PC-3 (cell line): Measurements from ENCODE around the gene HTR3A. TPM values are rescaled to one million over a fixed set of nuclear protein-coding genes. Genes with fewer than 3 reads are reported as not detected.
A peak's percentile ranks its signal among the peaks of the same experiment; 100 is the strongest.

Experiments
- ATAC-seq: fragments of 200-7000 bp; cut with Tn5 transposase; 2 replicates; pipeline ENCODE4 v1.9.1; 2020; ENCODE audit warnings: mild to moderate bottlenecking, moderate library complexity
- BruUV-seq: library from RNA; stranded (reverse); fragments of 400-500 nt; replicated peaks from 2 replicates; lab custom pipeline; 2021; lab: Mats Ljungman, UMichigan
- CTCF ChIA-PET: fragments of 300-600 bp; sonication (Branson Sonifier 250); formaldehyde crosslinking; loops from one replicate; lab custom pipeline; 2022; ENCODE audit warnings: antibody characterized with exemption; lab: Charles Lee
- POLR2A ChIA-PET: fragments of 300-600 bp; sonication (Branson Sonifier 250); formaldehyde crosslinking; loops from one replicate; lab custom pipeline; 2022; ENCODE audit warnings: antibody characterized with exemption; ENCODE audit not compliant: unreplicated experiment; lab: Charles Lee
- DNase-seq: peaks from one replicate; pipeline ENCODE4 v3.0.0-alpha.2; 2015
- H2AFZ ChIP-seq: fragments of 300-600 bp; sonication (generic); 2 replicates; pipeline ENCODE4 v1.6.0; 2016; ENCODE audit warnings: antibody characterized with exemption, low read length
- H3F3A ChIP-seq: fragments of 300-600 bp; sonication (generic); one replicate; pipeline ENCODE4 v1.6.0; 2017; ENCODE audit warnings: antibody characterized with exemption, low read length, control low read depth, mild to moderate bottlenecking; ENCODE audit not compliant: unreplicated experiment
- H3K27ac ChIP-seq: fragments of 300-600 bp; sonication (generic); 2 replicates; pipeline ENCODE4 v1.5.1; 2016; ENCODE audit warnings: mild to moderate bottlenecking, low read length
- H3K27me3 ChIP-seq: fragments of 300-600 bp; sonication (generic); 2 replicates; pipeline ENCODE4 v1.6.1; 2016; ENCODE audit warnings: low read length, mixed read lengths
- H3K36me3 ChIP-seq: fragments of 300-600 bp; sonication (generic); 2 replicates; pipeline ENCODE4 v1.6.1; 2016; ENCODE audit warnings: low read depth, mixed run types, low read length, mixed read lengths
- H3K4me1 ChIP-seq: fragments of 300-600 bp; sonication (generic); 2 replicates; pipeline ENCODE4 v1.5.1; 2016; ENCODE audit warnings: low read length; ENCODE audit not compliant: insufficient read depth
- H3K4me2 ChIP-seq: fragments of 300-600 bp; sonication (generic); 2 replicates; pipeline ENCODE4 v1.6.0; 2016; ENCODE audit warnings: low read length
- H3K4me3 ChIP-seq: fragments of 300-600 bp; sonication (generic); 2 replicates; pipeline ENCODE4 v1.5.1; 2016; ENCODE audit warnings: mild to moderate bottlenecking, low read length, mixed read lengths
- H3K79me2 ChIP-seq: fragments of 300-600 bp; sonication (generic); 2 replicates; pipeline ENCODE4 v1.6.1; 2017; ENCODE audit warnings: low read length, mixed read lengths
- H3K9ac ChIP-seq: fragments of 300-600 bp; sonication (generic); 2 replicates; pipeline ENCODE4 v1.6.0; 2016; ENCODE audit warnings: mild to moderate bottlenecking, low read length
- H3K9me2 ChIP-seq: fragments of 300-600 bp; sonication (generic); replicated peaks from 2 replicates; pipeline ENCODE4 v1.6.1; 2016; ENCODE audit warnings: mixed run types, low read length, mixed read lengths
- H3K9me3 ChIP-seq: fragments of 300-600 bp; sonication (generic); 2 replicates; pipeline ENCODE4 v1.6.1; 2016; ENCODE audit warnings: low read length, mixed read lengths
- H4K20me1 ChIP-seq: fragments of 300-600 bp; sonication (generic); 2 replicates; pipeline ENCODE4 v1.6.1; 2016; ENCODE audit warnings: low read length, mixed read lengths
- CTCF ChIP-seq: fragments of 300-600 bp; sonication (generic); conservative IDR thresholded peaks from 2 replicates; pipeline ENCODE4 v1.5.1; 2017; ENCODE audit warnings: antibody characterized with exemption, low read depth, mild to moderate bottlenecking, low read length
- EZH2 ChIP-seq: fragments of 300-600 bp; sonication (generic); IDR thresholded peaks from one replicate; pipeline ENCODE4 v1.6.1; 2017; ENCODE audit warnings: antibody characterized with exemption, mild to moderate bottlenecking, low read length; ENCODE audit not compliant: unreplicated experiment
- EZH2phosphoT487 ChIP-seq: fragments of 300-600 bp; sonication (generic); IDR thresholded peaks from 2 replicates; pipeline ENCODE4 v1.6.1; 2018; ENCODE audit warnings: mild to moderate bottlenecking, antibody characterized with exemption, low read length, borderline replicate concordance
- intact Hi-C: fragments of 100-400 bp; cut with micrococcal nuclease; formaldehyde crosslinking; loops from 2 replicates; pipeline ENCODE4 v1.9.0; 2023
- total RNA-seq: library from RNA; depleted of rRNA; stranded (reverse); fragments of >200 nt; gene quantifications from 2 replicates; pipeline ENCODE4 v1.2.3, GENCODE V29; 2014

HTR3A gene
- total RNA-seq, 1 experiment from 2014 or later = not detected

GRCh38 chr11:114036147-114036811, 61.4 kb downstream of the HTR3A start:
- H3F3A ChIP-seq = no peaks in the 10 kb centered on the region
- ATAC-seq (peak; percentile 83), DNase-seq (peak; percentile 79)
- H3K9me3 ChIP-seq = no peaks in the 10 kb centered on the region
- no peaks in the 10 kb centered on the region for H3K36me3 ChIP-seq
- H3K4me1 ChIP-seq = peaks cover 20% of the 10 kb centered on the region
- BruUV-seq = no TSS peak
- H3K4me3 ChIP-seq = peak overlapping the region; percentile 68
- H3K27me3 ChIP-seq = peaks cover 18% of the 10 kb centered on the region
- no peaks in the 10 kb centered on the region for H3K79me2 ChIP-seq
- CTCF ChIA-PET = no interaction called here
- H3K4me2 ChIP-seq = peak overlapping the region; percentile 92
- H3K27ac ChIP-seq = no peak overlapping the region
- TF ChIP-seq CTCF = peak; percentile 91
- no peak for TF ChIP-seq EZH2
- no peak for TF ChIP-seq EZH2phosphoT487
- POLR2A ChIA-PET = no interaction called here
- no peak overlapping the region for H3K9ac ChIP-seq
- H2AFZ ChIP-seq = peak overlapping the region; percentile 85
- H4K20me1 ChIP-seq = no peaks in the 10 kb centered on the region
- intact Hi-C loops = loop anchor here (1.0 to 2.0 kb wide), 4 partner anchors 40 to 225 kb away; no protein-coding TSS in a partner anchor
- no peaks in the 10 kb centered on the region for H3K9me2 ChIP-seq

GRCh38 chr11:114036958-114037357, 62.0 kb downstream of the HTR3A start:
- Histone ChIP-seq H2AFZ (no peak overlapping the region), H3K27ac (no peak overlapping the region), H3K9ac (no peak overlapping the region), H3K4me3 (no peak overlapping the region), H3K4me1 (peaks cover 17% of the 10 kb centered on the region), H3K36me3 (no peaks in the 10 kb centered on the region), H4K20me1 (no peaks in the 10 kb centered on the region), H3K27me3 (peaks cover 11% of the 10 kb centered on the region), H3K79me2 (no peaks in the 10 kb centered on the region), H3F3A (no peaks in the 10 kb centered on the region), H3K9me3 (no peaks in the 10 kb centered on the region), H3K4me2 (peak overlapping the region; percentile 92), H3K9me2 (no peaks in the 10 kb centered on the region)
- intact Hi-C loops = loop anchor here (1.0 to 2.0 kb wide), 4 partner anchors 39 to 224 kb away; no protein-coding TSS in a partner anchor
- CTCF ChIA-PET = interaction anchor here (0.6 kb wide), 1 partner anchor 193 kb away, joined by 3 read pairs; no protein-coding TSS in a partner anchor
- POLR2A ChIA-PET = no interaction called here
- TF ChIP-seq CTCF (no peak), EZH2phosphoT487 (no peak), EZH2 (no peak)
- DNase-seq (no peak), ATAC-seq (no peak)
- no TSS peak for BruUV-seq

GRCh38 chr11:114039551-114039950, 64.6 kb downstream of the HTR3A start:
- no peak overlapping the region for H3K4me3 ChIP-seq
- BruUV-seq = no TSS peak
- no peaks in the 10 kb centered on the region for H3K9me3 ChIP-seq
- H3K79me2 ChIP-seq = no peaks in the 10 kb centered on the region
- H3F3A ChIP-seq = no peaks in the 10 kb centered on the region
- ChIA-PET CTCF (no interaction called here), POLR2A (no interaction called here)
- H3K27me3 ChIP-seq = peaks cover 11% of the 10 kb centered on the region; the same call in 1 of the 2 replicates
- H3K36me3 ChIP-seq = no peaks in the 10 kb centered on the region
- H3K9ac ChIP-seq = no peak overlapping the region
- no peak for ATAC-seq
- no peak overlapping the region for H3K4me2 ChIP-seq
- TF ChIP-seq EZH2 (no peak), EZH2phosphoT487 (no peak), CTCF (no peak)
- H3K27ac ChIP-seq = no peak overlapping the region
- intact Hi-C loops = no loop called here
- H4K20me1 ChIP-seq = no peaks in the 10 kb centered on the region
- H3K9me2 ChIP-seq = no peaks in the 10 kb centered on the region
- H3K4me1 ChIP-seq = peaks cover 17% of the 10 kb centered on the region
- no peak overlapping the region for H2AFZ ChIP-seq
- no peak for DNase-seq
